BJ (cell line): Measurements from ENCODE around the gene TACO1. TPM values are rescaled to one million over a fixed set of nuclear protein-coding genes. Genes with fewer than 3 reads are reported as not detected.

Experiments used
- CTCF ChIA-PET: fragments of 350-600 bp; formaldehyde crosslinking; extraction: SDS; loops from one replicate; lab custom pipeline; 2021; ENCODE audit warnings: antibody characterized with exemption, inconsistent platforms; lab: Yijun Ruan, JAX
- POLR2A ChIA-PET: fragments of 300-600 bp; sonication (Branson Sonifier 250); formaldehyde crosslinking; extraction: SDS; loops from one replicate; lab custom pipeline; 2021; ENCODE audit warnings: antibody characterized with exemption; lab: Charles Lee
- DNase-seq: peaks from one replicate; pipeline ENCODE4 v3.0.0-alpha.2; 2011; ENCODE audit warnings: low read depth
- H3K27me3 ChIP-seq: 2 replicates; pipeline ENCODE4 v1.6.0; 2011; ENCODE audit warnings: low read length; ENCODE audit not compliant: control insufficient read depth, insufficient read depth
- H3K36me3 ChIP-seq: 2 replicates; pipeline ENCODE4 v1.5.1; 2011; ENCODE audit warnings: low read length; ENCODE audit not compliant: control insufficient read depth, insufficient read depth
- H3K4me3 ChIP-seq: 2 replicates; pipeline ENCODE4 v1.5.1; 2011; ENCODE audit warnings: low read depth, mild to moderate bottlenecking, control low read depth, low read length
- CTCF ChIP-seq: IDR thresholded peaks from 2 replicates; pipeline ENCODE4 v1.5.1; 2011; ENCODE audit warnings: low read depth, mild to moderate bottlenecking, control low read depth, inconsistent platforms, low read length, moderate library complexity; ENCODE audit not compliant: insufficient read depth
- polyA plus RNA-seq: library from polyadenylated mRNA; depleted of rRNA; stranded (reverse); fragments of >200 nt; gene quantifications from 2 replicates; pipeline ENCODE4 v1.2.3, GENCODE V29; 2011; rRNA removed
- small RNA-seq: library from RNA; depleted of rRNA; stranded (forward); fragments of <200 nt; gene quantifications from one replicate; pipeline ENCODE3, GENCODE V24; 2012; ENCODE audit warnings: low replicate concordance, low read depth; ENCODE audit not compliant: insufficient read length

Gene TACO1
- polyA plus RNA-seq, 1 experiment: 23.5 TPM

GRCh38 chr17:63649813-63650212 lies 49.1 kb downstream of the TACO1 start:
- ChIA-PET CTCF (no interaction called here), POLR2A (no interaction called here)
- H3K27me3 ChIP-seq: no peaks in the 10 kb centered on the region
- DNase-seq: no peak
- no peak overlapping the region for H3K4me3 ChIP-seq
- H3K36me3 ChIP-seq: peaks cover 6% of the 10 kb centered on the region
- no peak for TF ChIP-seq CTCF

- Histone ChIP-seq H3K36me3 (peaks cover 2% of the 10 kb centered on the region), H3K4me3 (no peak overlapping the region), H3K27me3 (no peaks in the 10 kb centered on the region)
- TF ChIP-seq CTCF: no peak
- POLR2A ChIA-PET: no interaction called here
- CTCF ChIA-PET: no interaction called here
- no peak for DNase-seq
Observed at GRCh38 chr17:63652106-63652505, 51.4 kb downstream of the TACO1 start.

- H3K36me3 ChIP-seq: peaks cover 1% of the 10 kb centered on the region; the same call in 1 of the 2 replicates
- TF ChIP-seq CTCF: no peak
- ChIA-PET POLR2A (no interaction called here), CTCF (interaction anchor here (0.7 to 1.2 kb wide), 2 partner anchors 22 to 27 kb away, joined by 3 read pairs; no protein-coding TSS in a partner anchor)
- DNase-seq: no peak
- no peak overlapping the region for H3K4me3 ChIP-seq
- H3K27me3 ChIP-seq: no peaks in the 10 kb centered on the region
Observed at GRCh38 chr17:63653050-63653449, 52.4 kb downstream of the TACO1 start.

- DNase-seq: no peak
- H3K27me3 ChIP-seq: no peaks in the 10 kb centered on the region
- H3K36me3 ChIP-seq: peaks cover 6% of the 10 kb centered on the region
- no peak overlapping the region for H3K4me3 ChIP-seq
- no peak for TF ChIP-seq CTCF
- POLR2A ChIA-PET: no interaction called here
- CTCF ChIA-PET: interaction anchor here (0.7 kb wide), 1 partner anchor 41 kb away, joined by 3 read pairs; no protein-coding TSS in a partner anchor
Observed at GRCh38 chr17:63657786-63658185, 57.1 kb downstream of the TACO1 start.

Small RNA genes within 50 kb of the gene (small RNA-seq; reads per million reads assigned to genes)
- not detected for gene RNU6-288P

Other genes starting within 250 kb of the TACO1 start
- 13.0 and 17.1 TPM in 2 replicates for gene CYB561, start 154.6 kb upstream of the TACO1 start, polyA plus RNA-seq
- 1.9 and 3.1 TPM in 2 replicates for gene ACE, start 123.8 kb upstream of the TACO1 start, polyA plus RNA-seq
- gene KCNH6, start 77.5 kb upstream of the TACO1 start, polyA plus RNA-seq: 0.04 and 0.10 TPM in 2 replicates
- 24.8 and 57.4 TPM in 2 replicates for gene DCAF7, start 50.4 kb upstream of the TACO1 start, polyA plus RNA-seq
- 20.2 and 32.5 TPM in 2 replicates for gene MAP3K3, start 21.5 kb downstream of the TACO1 start, polyA plus RNA-seq
- gene LIMD2, start 99.2 kb downstream of the TACO1 start, polyA plus RNA-seq: 7.9 and 13.8 TPM in 2 replicates
- gene STRADA, start 140.9 kb downstream of the TACO1 start, polyA plus RNA-seq: 21.0 and 30.9 TPM in 2 replicates
- gene CCDC47, start 172.7 kb downstream of the TACO1 start, polyA plus RNA-seq: 31.4 and 55.3 TPM in 2 replicates
- gene DDX42, start 173.3 kb downstream of the TACO1 start, polyA plus RNA-seq: 56.3 and 99.3 TPM in 2 replicates
- gene PSMC5, start 226.5 kb downstream of the TACO1 start, polyA plus RNA-seq: 149 and 151 TPM in 2 replicates
- gene FTSJ3, start 226.8 kb downstream of the TACO1 start, polyA plus RNA-seq: 36.3 and 42.1 TPM in 2 replicates
- gene SMARCD2, start 241.8 kb downstream of the TACO1 start, polyA plus RNA-seq: 57.6 and 80.0 TPM in 2 replicates